Muscle of leg (tissue), 11 donors: ENCODE results near the gene MCHR1. TPM values are rescaled to one million over a fixed set of nuclear protein-coding genes. Genes with fewer than 3 reads are reported as not detected.

ENCODE experiments used
- DNase-seq: peaks from one replicate; pipeline ENCODE4 v3.0.0; 2013
- H3K27ac ChIP-seq: one replicate; pipeline ENCODE4 v1.5.1; 2013; ENCODE audit warnings: mild to moderate bottlenecking, low read length, control low read depth
- H3K27me3 ChIP-seq: one replicate; pipeline ENCODE4 v1.6.1; 2013; ENCODE audit warnings: low read length; ENCODE audit not compliant: control insufficient read depth, insufficient read depth
- H3K36me3 ChIP-seq: one replicate; pipeline ENCODE4 v1.6.1; 2013; ENCODE audit warnings: low read length; ENCODE audit not compliant: control insufficient read depth, insufficient read depth
- H3K4me1 ChIP-seq: one replicate; pipeline ENCODE4 v1.6.1; 2013; ENCODE audit warnings: low read length; ENCODE audit not compliant: control insufficient read depth, insufficient read depth
- H3K4me3 ChIP-seq: one replicate; pipeline ENCODE4 v1.5.1; 2013; ENCODE audit warnings: low read length, control low read depth
- H3K9me3 ChIP-seq: replicated peaks from 2 replicates; pipeline ENCODE4 v1.6.1; 2013; ENCODE audit warnings: low read depth, low read length; ENCODE audit not compliant: control insufficient read depth
- WGBS: methylation state at CpG from one replicate; pipeline ENCODE4 v1.1.5; 2013; ENCODE audit warnings: missing lambda C conversion rate; ENCODE audit not compliant: insufficient coverage; 5-methylcytosine and 5-hydroxymethylcytosine counted together
- polyA plus RNA-seq, 8 donors: library from polyadenylated mRNA; unstranded; fragments of 120-200 nt; gene quantifications; one replicate each; pipeline versions ENCODE4 v1.2.1 to v1.2.3, GENCODE V29; 2013; ENCODE audit warnings: inconsistent platforms in 1 of 8, low replicate concordance in 1 of 8; ENCODE audit not compliant: insufficient read length in 8 of 8, insufficient read depth in 1 of 8
- total RNA-seq: library from RNA; stranded (reverse); fragments of 120-200 nt; gene quantifications from one replicate; pipeline ENCODE4 v1.2.4, GENCODE V29; 2013

MCHR1 gene
- total and polyA plus RNA-seq, 9 donors: 0.14 to 0.56 (median 0.26) TPM

DNA sequence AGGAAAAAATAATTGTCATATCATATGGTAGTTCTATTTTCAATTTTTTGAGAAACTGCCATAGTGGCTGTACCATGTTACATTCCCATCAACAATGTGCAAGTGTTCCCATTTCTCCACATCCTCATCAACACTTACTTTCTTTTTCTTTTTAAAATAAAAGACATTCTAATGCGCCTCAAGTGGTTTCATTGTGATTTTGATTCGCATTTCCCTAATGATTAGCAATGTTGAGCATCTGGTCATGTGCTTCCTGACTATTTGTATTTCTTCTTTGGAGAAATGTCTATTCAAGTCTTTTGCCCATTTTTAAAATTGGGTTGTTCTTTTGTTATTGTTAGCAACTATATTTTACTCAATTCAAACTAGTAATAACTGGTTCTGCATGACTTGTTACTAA is 8.4 kb downstream of the MCHR1 start:
- no peaks in the 10 kb centered on the region for H3K9me3 ChIP-seq
- peaks cover 7% of the 10 kb centered on the region for H3K27me3 ChIP-seq
- H3K4me1 ChIP-seq: peaks cover 11% of the 10 kb centered on the region
- no peak overlapping the region for H3K27ac ChIP-seq
- WGBS: no CpG with 5 or more reads among the region's 2 CpGs
- no peak overlapping the region for H3K4me3 ChIP-seq
- no peak for DNase-seq
- no peaks in the 10 kb centered on the region for H3K36me3 ChIP-seq

DNA sequence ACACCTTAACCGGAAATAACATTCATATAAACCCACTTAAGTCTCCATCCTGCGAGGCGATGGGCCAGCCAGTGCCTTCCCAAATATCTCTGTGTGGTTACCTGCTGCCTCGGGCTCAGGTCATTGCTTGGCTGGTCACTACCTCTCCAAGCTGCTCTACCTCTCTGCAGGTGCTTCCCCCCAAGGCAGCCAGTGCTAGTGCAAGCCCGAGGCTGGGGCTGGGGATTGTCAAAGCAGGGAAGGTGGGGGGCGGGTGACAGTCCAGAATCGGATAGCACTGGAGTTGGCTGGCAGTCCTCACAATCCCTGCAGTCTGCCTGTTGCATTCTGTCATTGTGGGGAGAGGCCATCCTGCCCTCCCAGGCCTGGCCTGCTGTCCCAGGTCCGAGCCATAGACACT is 11.1 kb downstream of the MCHR1 start:
- Histone ChIP-seq H3K4me3 (no peak overlapping the region), H3K9me3 (no peaks in the 10 kb centered on the region), H3K27ac (no peak overlapping the region), H3K36me3 (no peaks in the 10 kb centered on the region), H3K4me1 (peaks cover 7% of the 10 kb centered on the region), H3K27me3 (no peaks in the 10 kb centered on the region)
- WGBS: 53% methylated on average over 7 of the region's 8 CpGs
- DNase-seq: no peak

DNA sequence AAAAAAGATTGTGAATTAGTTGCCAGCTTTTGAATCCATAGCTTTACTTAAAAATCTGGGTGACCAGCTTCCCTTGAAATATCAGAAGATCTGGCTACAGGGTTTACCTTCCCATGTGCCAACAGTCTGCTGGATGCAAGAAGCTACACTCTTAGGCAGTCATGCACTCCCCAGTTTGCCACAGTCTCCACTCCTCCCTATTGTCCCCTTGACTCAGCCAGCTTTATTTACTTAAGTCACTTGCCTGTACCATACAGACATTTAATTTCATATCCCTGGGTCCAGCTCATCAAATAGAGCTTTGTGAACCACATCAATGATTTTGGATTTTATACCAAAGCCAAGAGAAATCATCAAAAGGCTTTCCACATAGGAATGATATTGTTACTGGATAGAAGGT is 12.2 kb downstream of the MCHR1 start:
- DNase-seq: no peak
- no peaks in the 10 kb centered on the region for H3K36me3 ChIP-seq
- no peaks in the 10 kb centered on the region for H3K9me3 ChIP-seq
- no peaks in the 10 kb centered on the region for H3K27me3 ChIP-seq
- H3K4me3 ChIP-seq: no peak overlapping the region
- peaks cover 10% of the 10 kb centered on the region for H3K4me1 ChIP-seq
- no peak overlapping the region for H3K27ac ChIP-seq

DNA sequence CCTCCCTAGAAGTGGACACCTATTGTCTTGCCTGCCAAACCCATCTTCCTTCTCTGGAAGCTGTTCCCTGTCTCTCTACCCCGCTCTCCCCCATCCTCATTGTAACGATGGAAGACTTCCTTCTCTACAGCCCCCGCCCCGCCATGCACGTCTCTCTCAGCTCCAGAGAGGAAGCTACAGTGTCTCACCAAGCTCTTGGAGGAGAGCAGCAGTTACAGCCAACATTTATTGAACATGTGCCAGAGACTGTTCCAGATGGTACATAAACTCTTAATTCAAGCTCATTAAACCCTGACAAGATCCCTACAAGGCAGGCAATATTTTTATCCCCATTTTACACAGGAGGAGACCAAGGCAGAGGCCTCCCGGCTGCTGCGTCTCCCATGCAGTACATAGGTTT is 15.1 kb downstream of the MCHR1 start:
- WGBS: 39% methylated on average over 7 of the region's 7 CpGs
- DNase-seq: peak; percentile 52
- Histone ChIP-seq H3K9me3 (no peaks in the 10 kb centered on the region), H3K27ac (no peak overlapping the region), H3K4me3 (no peak overlapping the region), H3K36me3 (no peaks in the 10 kb centered on the region), H3K4me1 (peaks cover 10% of the 10 kb centered on the region), H3K27me3 (peaks cover 2% of the 10 kb centered on the region)

DNA sequence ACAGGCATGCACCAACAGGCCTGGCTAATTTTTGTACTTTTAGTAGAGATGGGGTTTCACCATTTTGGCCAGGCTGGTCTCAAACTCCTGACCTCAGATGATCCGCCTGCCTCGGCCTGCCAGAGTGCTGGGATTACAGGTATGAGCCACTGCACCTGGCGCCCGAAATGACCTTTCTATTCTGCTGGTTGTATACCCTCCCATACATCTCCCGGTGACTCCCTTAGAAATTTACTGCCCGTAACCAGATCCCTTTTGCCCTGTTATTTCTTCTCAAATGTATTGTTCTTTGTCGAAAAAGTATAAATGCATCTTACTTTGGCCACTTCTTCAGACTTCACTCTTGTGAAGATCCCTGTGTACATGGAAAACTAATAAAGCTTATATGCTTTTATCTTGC is 22.0 kb downstream of the MCHR1 start:
- peaks cover 12% of the 10 kb centered on the region for H3K4me1 ChIP-seq
- H3K27me3 ChIP-seq: peaks cover 2% of the 10 kb centered on the region
- no peak overlapping the region for H3K4me3 ChIP-seq
- DNase-seq: no peak
- no peaks in the 10 kb centered on the region for H3K36me3 ChIP-seq
- H3K9me3 ChIP-seq: no peaks in the 10 kb centered on the region
- H3K27ac ChIP-seq: no peak overlapping the region
- WGBS: 73% methylated on average over 5 of the region's 7 CpGs

DNA sequence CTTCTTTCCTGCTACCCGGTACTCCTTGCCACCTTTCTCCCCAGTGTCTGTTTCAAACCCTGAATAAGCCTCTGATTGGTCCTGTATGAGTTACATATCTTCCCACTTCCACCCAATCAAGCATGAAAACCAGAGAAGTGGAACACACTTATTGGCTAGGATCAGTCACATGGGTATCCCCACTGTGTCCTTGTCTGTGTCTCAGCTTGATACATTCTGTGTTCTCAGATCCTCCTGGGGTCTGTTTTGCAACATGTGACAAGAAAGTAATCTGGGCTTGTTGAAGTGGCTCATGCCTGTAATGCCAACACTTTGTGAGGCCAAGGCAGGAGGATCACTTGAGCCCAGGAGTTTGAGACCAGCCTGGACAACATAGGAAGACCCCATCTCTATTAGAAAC is 23.9 kb downstream of the MCHR1 start:
- DNase-seq: no peak
- WGBS: 88% methylated on average over 1 of the region's 1 CpG
- Histone ChIP-seq H3K27me3 (no peaks in the 10 kb centered on the region), H3K36me3 (no peaks in the 10 kb centered on the region), H3K9me3 (peaks cover 4% of the 10 kb centered on the region), H3K4me3 (no peak overlapping the region), H3K27ac (no peak overlapping the region), H3K4me1 (peaks cover 12% of the 10 kb centered on the region)

DNA sequence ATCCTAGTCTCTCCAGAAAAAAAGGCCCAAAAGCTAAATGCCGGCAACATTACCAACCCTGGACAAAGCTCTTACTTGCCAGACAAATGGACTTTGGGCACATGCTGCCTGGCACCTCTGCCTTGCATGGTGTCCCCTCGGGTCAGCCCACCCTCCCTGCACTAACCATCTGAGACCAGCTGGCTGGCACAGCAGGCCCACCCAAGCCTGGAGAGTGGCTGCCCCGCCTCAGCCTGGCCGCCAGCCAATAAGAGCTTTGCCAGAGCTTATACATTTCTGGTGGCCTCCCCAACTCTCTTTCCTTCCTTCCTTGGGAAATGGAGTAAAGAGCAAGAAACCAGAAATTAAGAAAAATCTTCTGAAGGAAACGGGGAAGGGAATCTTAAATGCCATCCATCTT is 24.5 kb downstream of the MCHR1 start:
- DNase-seq: peak; percentile 54
- 46% methylated on average over 2 of the region's 5 CpGs for WGBS
- H3K4me1 ChIP-seq: peaks cover 12% of the 10 kb centered on the region

DNA sequence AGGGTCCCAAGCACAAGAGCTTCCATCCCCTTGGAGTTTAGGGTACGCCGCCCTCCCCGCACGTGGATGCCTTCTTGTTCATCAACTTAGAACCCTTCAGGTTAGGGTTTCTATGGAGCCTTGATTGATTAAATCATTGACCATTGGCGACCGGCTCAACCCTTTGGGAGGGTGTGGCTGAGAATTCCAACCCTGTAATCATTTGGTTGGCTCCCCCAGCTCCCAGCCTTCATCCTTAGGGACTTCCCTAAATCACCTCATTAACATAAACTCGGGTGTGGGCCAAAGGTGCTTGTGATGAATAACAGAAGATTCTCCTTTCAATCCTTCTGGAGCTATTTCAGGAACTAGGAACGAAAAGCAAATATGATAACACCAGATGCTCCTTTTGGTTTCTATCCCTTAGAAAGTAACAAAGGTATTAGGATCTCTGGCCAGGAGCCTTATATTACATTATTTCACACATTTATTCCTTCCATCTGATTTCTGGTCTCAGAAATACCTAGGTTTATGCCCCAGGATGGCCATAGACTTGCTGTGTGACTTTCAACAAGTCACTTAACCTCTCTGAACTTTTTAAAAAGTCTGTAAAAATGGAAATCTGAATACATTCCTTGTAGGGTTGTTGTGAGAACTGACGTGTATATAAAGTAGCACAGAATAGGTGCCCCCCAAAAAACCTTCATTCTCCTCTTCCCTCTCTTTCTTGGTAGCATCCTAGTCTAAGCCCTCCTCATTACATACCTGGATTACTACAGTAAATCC is 26.8 kb downstream of the MCHR1 start:
- DNase-seq: no peak
- peaks cover 4% of the 10 kb centered on the region for H3K9me3 ChIP-seq
- H3K27ac ChIP-seq: no peak overlapping the region
- no peaks in the 10 kb centered on the region for H3K36me3 ChIP-seq
- H3K4me3 ChIP-seq: no peak overlapping the region
- H3K4me1 ChIP-seq: peaks cover 32% of the 10 kb centered on the region
- no CpG with 5 or more reads among the region's 9 CpGs for WGBS
- H3K27me3 ChIP-seq: no peaks in the 10 kb centered on the region

More for the DNA sequence above, 24.5 kb downstream of the MCHR1 start:
- Histone ChIP-seq H3K27me3 (no peaks in the 10 kb centered on the region), H3K4me3 (no peak overlapping the region), H3K9me3 (peaks cover 4% of the 10 kb centered on the region), H3K36me3 (no peaks in the 10 kb centered on the region), H3K27ac (no peak overlapping the region)

DNA sequence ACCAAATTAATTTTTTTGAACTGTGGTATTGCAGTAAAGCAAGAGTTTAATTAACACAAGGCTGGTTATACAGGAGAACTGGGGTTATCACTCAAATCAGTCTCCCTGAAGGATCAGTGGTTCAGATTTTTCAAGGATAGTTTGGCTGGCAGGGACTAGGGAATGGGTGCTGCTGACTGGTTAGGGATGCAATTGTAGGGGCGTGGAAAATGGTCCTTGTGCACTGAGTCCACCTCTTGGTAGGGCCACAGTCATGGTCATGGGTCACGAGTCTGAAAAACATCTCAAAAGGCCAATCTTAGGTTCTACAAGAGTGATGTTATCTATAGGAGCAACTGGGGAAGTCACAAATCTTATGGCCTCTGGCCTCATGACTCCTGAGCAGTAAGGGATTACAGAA is 27.9 kb downstream of the MCHR1 start:
- Histone ChIP-seq H3K36me3 (no peaks in the 10 kb centered on the region), H3K4me3 (no peak overlapping the region), H3K27ac (no peak overlapping the region), H3K9me3 (peaks cover 4% of the 10 kb centered on the region), H3K27me3 (no peaks in the 10 kb centered on the region), H3K4me1 (peaks cover 41% of the 10 kb centered on the region)
- DNase-seq: no peak
- 89% methylated on average over 2 of the region's 2 CpGs for WGBS

DNA sequence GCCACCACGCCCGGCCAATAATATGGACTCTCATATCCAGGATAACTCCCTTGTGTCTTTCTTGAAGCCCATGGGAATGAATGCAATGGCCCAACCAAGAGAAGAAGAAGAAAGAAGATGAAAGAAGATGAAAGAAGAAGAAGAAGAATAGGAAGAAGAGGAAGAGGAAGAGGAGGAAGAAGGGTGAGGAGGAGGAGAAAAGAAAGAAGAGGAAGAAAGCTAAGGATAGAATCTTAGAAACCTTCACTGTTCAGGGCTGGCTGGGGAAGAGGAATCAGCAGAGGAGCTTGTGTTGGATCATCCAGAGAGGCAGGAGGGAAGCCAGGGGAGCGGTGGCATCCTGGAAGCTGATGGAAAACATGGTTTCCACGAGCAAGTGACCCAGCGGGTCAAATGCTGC is 28.9 kb downstream of the MCHR1 start:
- H3K27ac ChIP-seq: no peak overlapping the region
- no peak overlapping the region for H3K4me3 ChIP-seq
- H3K36me3 ChIP-seq: no peaks in the 10 kb centered on the region
- no peak for DNase-seq
- H3K4me1 ChIP-seq: peaks cover 37% of the 10 kb centered on the region
- no peaks in the 10 kb centered on the region for H3K27me3 ChIP-seq
- H3K9me3 ChIP-seq: peaks cover 4% of the 10 kb centered on the region
- 94% methylated on average over 4 of the region's 5 CpGs for WGBS
